ENCODE measurements around the gene CYP24A1.

DNA sequence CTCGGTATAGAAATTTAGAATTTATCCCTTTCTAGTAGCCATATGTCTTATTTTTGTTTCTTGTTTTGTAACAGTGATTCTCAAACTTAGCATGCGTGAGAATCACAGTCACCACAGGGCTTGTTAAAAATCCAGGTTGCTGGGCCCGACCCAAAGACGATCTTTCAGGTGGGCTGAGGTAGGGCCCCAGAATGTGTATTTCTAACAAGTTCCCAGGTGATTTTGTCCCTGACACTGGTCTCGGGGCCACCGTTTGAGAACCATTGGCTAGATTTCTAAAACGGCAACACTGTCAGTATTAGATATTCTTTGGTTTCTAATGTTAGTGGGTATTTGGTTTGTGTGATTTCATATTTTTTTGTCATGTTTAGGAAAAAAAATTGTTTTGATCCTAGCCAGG lies 44.0 kb upstream of the CYP24A1 start:
- TF ChIP-seq CTCF (IDR thresholded peaks at IDR 0.05) (no peak), POLR2AphosphoS5 (IDR thresholded peaks at IDR 0.05) (no peak)

Data from suprapubic skin (tissue), 3 donors.